PFSK-1 (cell line): Measurements from ENCODE around the gene SPATA6L.

Experiments used
- POLR2AphosphoS5 ChIP-seq: IDR thresholded peaks from 2 replicates; pipeline ENCODE4 v1.6.1; 2012; ENCODE audit warnings: low read depth, mild to moderate bottlenecking, control low read depth, low read length, moderate library complexity
- SIN3A ChIP-seq: IDR thresholded peaks from 2 replicates; pipeline ENCODE4 v1.6.1; 2012; ENCODE audit warnings: mild to moderate bottlenecking, low read length, moderate library complexity, borderline replicate concordance; ENCODE audit not compliant: insufficient read depth
- TAF1 ChIP-seq: IDR thresholded peaks from 2 replicates; pipeline ENCODE4 v1.6.1; 2012; ENCODE audit warnings: low read length, control low read depth, borderline replicate concordance; ENCODE audit not compliant: insufficient read depth
- TF ChIP-seq, protein P1 (sequence below), 2 experiments: IDR thresholded peaks; 2 replicates each; pipeline versions ENCODE4 v1.6.1 to v1.8.0; 2011 to 2012; ENCODE audit warnings: low read depth in 2 of 2, low read length in 2 of 2, control low read depth in 1 of 2, inconsistent platforms in 1 of 2, mild to moderate bottlenecking in 1 of 2, moderate library complexity in 1 of 2; ENCODE audit not compliant: insufficient read depth in 1 of 2

GRCh38 chr9:4584636-4585035 is 81.6 kb downstream of the SPATA6L start:
- no peak for TF ChIP-seq POLR2AphosphoS5
- TF ChIP-seq, protein P1, sequence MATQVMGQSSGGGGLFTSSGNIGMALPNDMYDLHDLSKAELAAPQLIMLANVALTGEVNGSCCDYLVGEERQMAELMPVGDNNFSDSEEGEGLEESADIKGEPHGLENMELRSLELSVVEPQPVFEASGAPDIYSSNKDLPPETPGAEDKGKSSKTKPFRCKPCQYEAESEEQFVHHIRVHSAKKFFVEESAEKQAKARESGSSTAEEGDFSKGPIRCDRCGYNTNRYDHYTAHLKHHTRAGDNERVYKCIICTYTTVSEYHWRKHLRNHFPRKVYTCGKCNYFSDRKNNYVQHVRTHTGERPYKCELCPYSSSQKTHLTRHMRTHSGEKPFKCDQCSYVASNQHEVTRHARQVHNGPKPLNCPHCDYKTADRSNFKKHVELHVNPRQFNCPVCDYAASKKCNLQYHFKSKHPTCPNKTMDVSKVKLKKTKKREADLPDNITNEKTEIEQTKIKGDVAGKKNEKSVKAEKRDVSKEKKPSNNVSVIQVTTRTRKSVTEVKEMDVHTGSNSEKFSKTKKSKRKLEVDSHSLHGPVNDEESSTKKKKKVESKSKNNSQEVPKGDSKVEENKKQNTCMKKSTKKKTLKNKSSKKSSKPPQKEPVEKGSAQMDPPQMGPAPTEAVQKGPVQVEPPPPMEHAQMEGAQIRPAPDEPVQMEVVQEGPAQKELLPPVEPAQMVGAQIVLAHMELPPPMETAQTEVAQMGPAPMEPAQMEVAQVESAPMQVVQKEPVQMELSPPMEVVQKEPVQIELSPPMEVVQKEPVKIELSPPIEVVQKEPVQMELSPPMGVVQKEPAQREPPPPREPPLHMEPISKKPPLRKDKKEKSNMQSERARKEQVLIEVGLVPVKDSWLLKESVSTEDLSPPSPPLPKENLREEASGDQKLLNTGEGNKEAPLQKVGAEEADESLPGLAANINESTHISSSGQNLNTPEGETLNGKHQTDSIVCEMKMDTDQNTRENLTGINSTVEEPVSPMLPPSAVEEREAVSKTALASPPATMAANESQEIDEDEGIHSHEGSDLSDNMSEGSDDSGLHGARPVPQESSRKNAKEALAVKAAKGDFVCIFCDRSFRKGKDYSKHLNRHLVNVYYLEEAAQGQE (IDR thresholded peaks at IDR 0.05; ENCODE audit: insufficient read depth in 1 of 2, low read depth in 2 of 2, low read length in 2 of 2), result no peak
- TF ChIP-seq SIN3A, result no peak
- TF ChIP-seq TAF1, result no peak
